ENCODE measurements around the gene PLPP1.

DNA sequence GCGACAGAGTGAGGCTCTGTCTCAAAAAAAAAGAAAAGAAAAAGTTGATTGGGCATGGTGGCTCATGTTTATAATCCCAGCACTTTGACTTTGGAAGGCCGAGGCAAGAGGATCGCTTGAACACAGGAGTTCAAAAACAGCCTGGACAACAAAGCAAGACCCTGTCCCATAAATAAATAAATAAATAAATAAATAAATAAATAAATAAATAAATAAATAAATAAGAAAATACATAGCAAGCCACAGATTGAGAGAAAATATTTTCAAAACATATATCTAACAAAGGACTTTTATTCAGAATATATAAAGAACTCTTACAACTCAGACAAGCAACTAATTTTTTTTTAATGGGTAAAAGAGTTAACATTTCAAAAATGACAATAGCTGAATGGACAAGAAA is 71.2 kb downstream of the PLPP1 start:
- TF ChIP-seq CTCF (conservative IDR thresholded peaks at IDR 0.05) (no peak), ZFX (IDR thresholded peaks at IDR 0.05) (no peak)

All from C4-2B (cell line).